GM19043 (cell line): ENCODE measurements around the gene EFCAB11.

ENCODE experiments used
- ATAC-seq: cut with Tn5 transposase; IDR thresholded peaks from one replicate; pipeline ENCODE4 v1.9.1; 2021; ENCODE audit warnings: low read depth; ENCODE audit not compliant: unreplicated experiment

The EFCAB11 gene

GRCh38 chr14:89828471-89829165 lies 125.9 kb downstream of the EFCAB11 start:
- ATAC-seq = no peak

- no peak for ATAC-seq
Measured at GRCh38 chr14:89827265-89827664, 127.3 kb downstream of the EFCAB11 start.

- ATAC-seq = no peak
Measured at GRCh38 chr14:89826596-89826995, 127.9 kb downstream of the EFCAB11 start.

- no peak for ATAC-seq
Measured at GRCh38 chr14:89823743-89824142, 130.8 kb downstream of the EFCAB11 start.

- no peak for ATAC-seq
Measured at GRCh38 chr14:89814126-89814525, 140.4 kb downstream of the EFCAB11 start.

GRCh38 chr14:89813617-89814031 lies 140.9 kb downstream of the EFCAB11 start:
- ATAC-seq = no peak

GRCh38 chr14:89811954-89812575 lies 142.5 kb downstream of the EFCAB11 start:
- no peak for ATAC-seq

- ATAC-seq = no peak
Measured at GRCh38 chr14:89810101-89810500, 144.4 kb downstream of the EFCAB11 start.

GRCh38 chr14:89807892-89808291 lies 146.6 kb downstream of the EFCAB11 start:
- ATAC-seq = no peak

- no peak for ATAC-seq
Measured at GRCh38 chr14:89807151-89807550, 147.4 kb downstream of the EFCAB11 start.

GRCh38 chr14:89806451-89806850 lies 148.1 kb downstream of the EFCAB11 start:
- no peak for ATAC-seq

- ATAC-seq = no peak
Measured at GRCh38 chr14:89805501-89805900, 149.0 kb downstream of the EFCAB11 start.

- no peak for ATAC-seq
Measured at GRCh38 chr14:89803542-89803941, 151.0 kb downstream of the EFCAB11 start.

GRCh38 chr14:89801136-89801535 lies 153.4 kb downstream of the EFCAB11 start:
- no peak for ATAC-seq

- ATAC-seq = no peak
Measured at GRCh38 chr14:89798212-89798773, 156.2 kb downstream of the EFCAB11 start.

- no peak for ATAC-seq
Measured at GRCh38 chr14:89797148-89797547, 157.4 kb downstream of the EFCAB11 start.

- no peak for ATAC-seq
Measured at GRCh38 chr14:89794096-89794495, 160.4 kb downstream of the EFCAB11 start.

- no peak for ATAC-seq
Measured at GRCh38 chr14:89793367-89793716, 161.2 kb downstream of the EFCAB11 start.

- no peak for ATAC-seq
Measured at GRCh38 chr14:89792489-89793366, 161.8 kb downstream of the EFCAB11 start.

GRCh38 chr14:89787525-89787924 lies 167.0 kb downstream of the EFCAB11 start:
- ATAC-seq = no peak

GRCh38 chr14:89781046-89781445 lies 173.5 kb downstream of the EFCAB11 start:
- ATAC-seq = no peak
